ENCODE data around the gene CHID1. TPM values are rescaled to one million over a fixed set of nuclear protein-coding genes. Genes with fewer than 3 reads are reported as not detected.

The CHID1 gene
- total and polyA plus RNA-seq, 2 of the 4 experiments (the other 2 are of a cell fraction) = 34.2 to 121 TPM

- intact Hi-C loops (cut with micrococcal nuclease) = no loop called here
- POLR2A ChIA-PET (ENCODE audit: unreplicated experiment) = no interaction called here
- WGBS, 2 experiments (ENCODE audit: extremely low coverage in 2 of 2, insufficient read length in 1 of 2) = 87% methylated on average over 3 of the region's 11 CpGs; no CpG with 5 or more reads in 1 of the 2 experiments
Measured at GRCh38 chr11:877565-877964, 33.0 kb downstream of the CHID1 start.

More at GRCh38 chr11:877565-877964, 33.0 kb downstream of the CHID1 start:
- H3K79me1 ChIP-seq (ENCODE audit: low read depth in 1 of 2, low read length in 2 of 2) = no peaks in the 10 kb centered on the region
- no peak overlapping the region for H2AK9ac ChIP-seq (replicated peaks; ENCODE audit: low read depth, low read length, poor library complexity)
- no peak overlapping the region for H2BK20ac ChIP-seq (ENCODE audit: low read depth, low read length)
- no peak overlapping the region for H2AFZ ChIP-seq (replicated peaks; ENCODE audit: low read length, poor library complexity)
- no peak overlapping the region for H3K23ac ChIP-seq (ENCODE audit: low read depth, low read length)
- TF ChIP-seq CEBPB (IDR thresholded peaks at IDR 0.05; ENCODE audit: low read depth, low read length) = no peak
- TF ChIP-seq MXI1 (IDR thresholded peaks at IDR 0.05; ENCODE audit: borderline replicate concordance, low read depth, low read length) = no peak
- no peak for TF ChIP-seq NFE2L2 (IDR thresholded peaks at IDR 0.05; ENCODE audit: low read depth, low read length)
- TF ChIP-seq BHLHE40 (IDR thresholded peaks at IDR 0.05; ENCODE audit: low read depth, low read length) = no peak
- no peak for TF ChIP-seq CTCF (conservative IDR thresholded peaks at IDR 0.05; ENCODE audit: low read depth, low read length)
- no peak for TF ChIP-seq MAZ (IDR thresholded peaks at IDR 0.05; ENCODE audit: borderline replicate concordance, low read depth, low read length)
- TF ChIP-seq RCOR1 (IDR thresholded peaks at IDR 0.05; ENCODE audit: insufficient replicate concordance, low read length) = no peak
- no peak for TF ChIP-seq USF2 (IDR thresholded peaks at IDR 0.05; ENCODE audit: low read depth, low read length)
- no peak for TF ChIP-seq ELK1 (IDR thresholded peaks at IDR 0.05; ENCODE audit: borderline replicate concordance, low read depth, low read length)
- H2BK120ac ChIP-seq (ENCODE audit: low read depth, low read length) = no peak overlapping the region
- in situ Hi-C loops (cut with MboI; ENCODE audit: low sequenced_read_pairs) (no loop called here), dilution Hi-C loops (cut with HindIII; ENCODE audit: low sequenced_read_pairs, unreplicated experiment) (no loop called here)
- H4K91ac ChIP-seq (ENCODE audit: insufficient read depth, low read depth, low read length) = no peak overlapping the region
- no TSS peak for BruUV-seq (replicated peaks)
- DNase-seq (no peak), ATAC-seq (ENCODE audit: low read depth) (0 out of 2 replicates have a peak, but pooled peaks have one; percentile 9)
- no peak overlapping the region for H3K4me3 ChIP-seq (ENCODE audit: insufficient read depth, low read depth, low read length)
- H2BK15ac ChIP-seq (ENCODE audit: low read depth, low read length) = no peak overlapping the region
- CTCF ChIA-PET = no interaction called here
- no peak overlapping the region for H3K14ac ChIP-seq (replicated peaks; ENCODE audit: low read depth, low read length)
- H3K4me2 ChIP-seq (ENCODE audit: low read depth, low read length) = no peak overlapping the region
- no peaks in the 10 kb centered on the region for H3K9me3 ChIP-seq (ENCODE audit: control insufficient read depth, insufficient read depth, low read length)
- no peaks in the 10 kb centered on the region for H3K27me3 ChIP-seq (ENCODE audit: control insufficient read depth, insufficient read depth, low read length)
- no peak overlapping the region for H3K4ac ChIP-seq (ENCODE audit: low read depth, low read length)
- H4K20me1 ChIP-seq (ENCODE audit: insufficient read depth, low read length) = no peaks in the 10 kb centered on the region; the same call in 1 of the 2 replicates
- H2BK5ac ChIP-seq (ENCODE audit: low read depth, low read length, poor library complexity, severe bottlenecking) = no peak overlapping the region
- no peak overlapping the region for H4K8ac ChIP-seq (ENCODE audit: low read depth in 2 of 2, low read length in 2 of 2)
- no peaks in the 10 kb centered on the region; the same call in 1 of the 2 replicates for H3K9me1 ChIP-seq (ENCODE audit: insufficient read depth, low read length)
- no peak overlapping the region for H3K56ac ChIP-seq (ENCODE audit: extremely low read depth, insufficient read depth, low read length)
- no peak overlapping the region for H3K27ac ChIP-seq (ENCODE audit: insufficient read depth, low read length)
- no peak overlapping the region for H3K18ac ChIP-seq (ENCODE audit: low read depth, low read length)
- no peak overlapping the region for H3K9ac ChIP-seq (ENCODE audit: low read depth, low read length)
- no peak overlapping the region for H2AK5ac ChIP-seq (ENCODE audit: low read depth, low read length)
- no peak overlapping the region for H4K5ac ChIP-seq (ENCODE audit: low read depth, low read length)
- no peaks in the 10 kb centered on the region; the same call in 1 of the 2 replicates for H3K4me1 ChIP-seq (ENCODE audit: control insufficient read depth, insufficient read depth, low read length)
- peaks cover 11% of the 10 kb centered on the region for H3K36me3 ChIP-seq (ENCODE audit: control insufficient read depth, insufficient read depth, low read length)
